Cardiac septum (tissue), 1 donor: ENCODE data around the gene PHOSPHO1. TPM values are rescaled to one million over a fixed set of nuclear protein-coding genes. Genes with fewer than 3 reads are reported as not detected.
A peak's percentile ranks its signal among the peaks of the same experiment; 100 is the strongest.
"Not testable (repeated sequence)": the region's sequence is repeated elsewhere in the genome, so short reads cannot be mapped to it uniquely, and the experiment has no call there.

ENCODE experiments used
- DNase-seq: peaks from one replicate; pipeline ENCODE4 v3.0.0-alpha.2; 2020; ENCODE audit warnings: low spot score
- intact Hi-C: fragments of 100-400 bp; cut with DNase I; formaldehyde crosslinking; loops from one replicate; pipeline ENCODE4 v1.14.0; 2022
- total RNA-seq: library from RNA; stranded (reverse); fragmentation: NEBNext Ultra II Directional; extraction: Animal tissue kit (Norgen Biotek cat#: 25700); gene quantifications from one replicate; pipeline ENCODE4 v1.2.1, GENCODE V29; 2021
- donor health status: DM: no; HTN: no; CAD: no.

Gene PHOSPHO1
- total RNA-seq, 1 donor from 2014 or later: 3.8 TPM

DNA sequence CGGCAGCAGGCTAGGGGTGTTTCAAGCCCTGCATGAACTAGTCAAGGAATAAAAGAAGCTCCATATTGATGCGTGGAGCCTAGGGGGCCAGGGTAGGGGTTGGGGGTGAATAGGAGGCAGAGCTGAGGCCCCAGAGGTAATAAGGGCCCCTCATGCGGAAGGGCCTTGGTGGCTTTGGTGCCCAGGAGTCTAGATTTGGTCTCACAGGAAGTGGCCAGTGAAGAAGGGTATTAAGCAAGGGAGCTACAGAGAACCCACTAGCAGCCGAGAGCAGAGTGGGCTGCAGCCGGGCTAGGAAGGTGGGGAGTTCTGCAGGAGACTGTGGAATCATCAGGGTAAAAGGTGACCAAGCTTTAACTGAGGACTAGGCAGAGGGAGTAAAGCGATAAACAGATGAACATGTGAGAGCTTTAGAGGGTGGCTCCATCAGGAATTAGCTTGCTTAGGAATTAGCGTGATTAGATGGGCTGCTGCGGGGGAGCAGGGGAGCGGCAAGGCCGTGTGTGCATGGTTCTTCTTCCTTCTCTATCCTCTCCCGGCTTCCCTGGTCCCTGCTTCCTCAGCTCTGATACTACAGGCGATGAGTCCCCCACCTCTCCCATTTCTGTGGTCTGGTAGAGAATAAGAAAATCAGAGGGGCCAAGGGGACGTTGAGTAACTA, 30.0 kb downstream of the PHOSPHO1 start:
- intact Hi-C loops: no loop called here
- no peak for DNase-seq

DNA sequence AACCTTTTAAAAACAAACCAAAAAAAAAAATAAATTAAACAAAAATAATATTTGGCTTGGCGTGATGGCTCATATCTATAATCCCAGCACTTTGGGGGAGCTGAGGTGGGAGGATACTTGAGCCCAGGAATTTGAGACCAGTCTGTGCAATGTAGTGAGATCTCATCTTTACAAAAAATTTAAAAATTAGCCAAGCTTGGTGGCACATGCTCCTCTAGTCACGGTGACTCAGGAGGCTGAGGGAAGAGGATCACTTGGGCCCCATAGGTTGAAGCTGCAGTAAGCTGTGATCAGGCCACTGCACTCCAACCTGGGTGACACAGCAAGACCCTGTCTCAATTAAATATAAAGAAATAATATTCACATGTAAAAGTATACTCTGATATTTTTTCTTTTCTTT, 32.4 kb downstream of the PHOSPHO1 start:
- intact Hi-C loops: no loop called here

DNA sequence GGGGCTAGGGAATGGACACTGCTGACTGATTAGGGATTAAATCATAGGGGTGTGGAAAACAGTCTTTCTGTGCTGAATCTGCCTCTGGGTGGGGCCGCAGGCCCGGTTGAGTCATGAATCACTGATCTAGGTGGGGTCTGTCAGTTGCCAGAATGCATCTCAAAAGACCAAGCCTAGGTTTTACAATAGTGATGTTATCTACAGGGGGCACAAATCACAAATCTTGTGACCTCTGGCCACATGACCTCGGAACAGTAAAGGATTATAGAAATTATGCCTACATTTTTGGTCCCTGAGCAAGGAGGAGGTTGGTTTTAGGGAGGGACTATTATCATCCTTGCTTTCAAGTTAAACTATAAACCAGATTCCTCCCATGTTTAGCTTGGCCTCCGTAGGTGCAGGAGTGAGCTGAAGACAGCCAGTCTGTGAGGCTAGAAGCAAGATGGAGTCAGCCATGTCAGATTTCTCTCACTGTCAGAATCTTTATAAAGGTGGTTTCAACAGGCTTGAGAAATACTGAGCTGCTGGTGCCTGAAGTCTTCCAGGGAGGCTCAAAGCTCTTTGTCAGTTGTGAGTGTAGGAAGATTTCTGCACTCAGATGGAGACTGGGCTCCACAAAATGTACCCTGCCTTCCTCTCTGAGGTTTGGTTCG, 33.1 kb downstream of the PHOSPHO1 start:
- no peak for DNase-seq

More for the DNA sequence above, 32.4 kb downstream of the PHOSPHO1 start:
- no peak for DNase-seq

DNA sequence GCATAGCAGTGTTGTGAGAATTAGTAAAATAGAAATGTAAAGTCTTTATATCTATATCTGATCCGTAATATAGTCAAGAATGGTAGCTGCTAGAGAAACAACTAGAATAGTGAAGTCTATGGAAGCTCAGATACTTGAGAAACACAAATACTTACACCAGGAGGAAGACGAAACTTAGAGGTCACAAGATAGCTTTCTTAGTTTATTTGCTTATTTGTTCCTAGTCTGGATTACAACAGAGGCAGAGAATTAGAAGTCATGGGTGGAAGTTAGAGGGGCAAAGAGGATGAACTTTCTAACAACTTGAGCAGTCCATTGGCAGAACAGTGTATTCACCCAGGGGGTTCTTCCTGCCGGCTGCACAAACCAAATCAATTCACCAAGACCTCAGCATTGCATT, 34.1 kb downstream of the PHOSPHO1 start:
- no peak for DNase-seq
- intact Hi-C loops: no loop called here

More for the DNA sequence above, 33.1 kb downstream of the PHOSPHO1 start:
- intact Hi-C loops: no loop called here

DNA sequence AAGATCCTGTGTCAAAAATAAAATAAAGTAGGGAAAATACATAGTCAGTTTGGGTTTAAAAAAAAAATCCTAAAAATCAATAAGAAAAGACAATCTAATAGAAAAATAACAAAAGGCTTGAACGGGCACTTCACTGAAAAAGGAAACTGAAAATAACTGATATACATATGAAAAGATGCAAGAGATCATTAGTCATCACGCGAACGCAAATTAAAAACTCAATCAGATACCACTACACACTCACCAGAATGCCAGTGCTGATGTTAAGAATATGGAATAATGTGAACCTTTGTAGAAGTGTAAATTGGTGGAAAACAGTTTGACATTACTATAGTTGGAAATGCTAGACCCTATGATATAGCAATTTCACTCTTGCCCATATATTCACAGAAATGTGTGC, 34.8 kb downstream of the PHOSPHO1 start:
- intact Hi-C loops: no loop called here
- DNase-seq: no peak

DNA sequence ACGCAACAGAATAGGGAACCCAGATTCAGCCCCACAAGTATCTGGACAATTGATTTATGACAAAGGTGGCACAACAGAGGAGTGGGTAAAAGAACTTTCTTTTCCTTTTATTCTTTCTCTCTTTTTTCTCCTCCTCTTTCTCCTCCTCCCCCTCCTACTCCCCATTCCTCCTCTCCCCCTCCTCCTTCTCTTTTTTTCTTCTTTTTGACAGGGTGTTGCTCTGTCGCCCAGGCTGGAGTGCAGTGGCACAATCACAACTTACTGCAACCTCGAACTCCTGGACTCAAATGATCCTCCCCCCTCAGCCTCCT, 36.3 kb downstream of the PHOSPHO1 start:
- DNase-seq: no peak
- intact Hi-C loops: no loop called here

DNA sequence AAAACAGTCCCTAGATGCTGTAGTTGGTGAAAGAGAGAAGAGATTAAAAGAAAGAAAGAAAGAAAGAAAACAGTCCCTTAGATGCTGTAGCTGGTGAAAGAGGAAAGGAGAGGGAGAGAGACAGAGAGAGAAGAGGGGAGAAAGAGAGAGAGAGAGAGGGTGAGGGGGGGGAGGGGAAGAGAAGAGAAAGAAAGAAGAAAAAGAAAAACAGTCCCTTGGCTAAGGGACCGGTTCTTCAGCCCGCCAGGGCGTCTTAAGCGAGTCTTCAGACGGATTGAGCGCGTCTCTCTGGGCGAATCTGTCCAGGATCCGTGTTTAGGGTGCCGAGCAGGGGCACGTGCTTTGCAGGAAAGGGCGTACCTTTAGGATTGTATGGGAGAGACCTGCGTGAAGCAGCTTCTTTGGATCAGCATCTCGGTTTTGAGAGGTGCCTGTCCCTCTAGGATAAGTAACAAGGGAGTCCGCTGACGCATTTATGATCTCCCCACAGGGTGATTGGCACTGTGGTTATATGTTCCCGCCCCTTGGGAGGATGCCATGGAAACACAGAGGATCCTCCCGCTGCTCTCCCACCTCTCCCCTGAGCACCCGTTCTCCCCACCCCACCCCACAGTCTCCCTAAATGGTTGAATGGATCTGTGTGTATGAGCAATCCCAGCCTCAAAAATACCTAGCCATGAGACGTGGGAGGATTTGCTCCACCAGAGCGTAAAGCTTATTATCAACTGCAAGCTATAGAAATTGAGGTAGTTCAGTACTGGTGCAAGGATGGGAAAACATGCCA, 36.9 kb downstream of the PHOSPHO1 start:
- no peak for DNase-seq
- intact Hi-C loops: no loop called here

DNA sequence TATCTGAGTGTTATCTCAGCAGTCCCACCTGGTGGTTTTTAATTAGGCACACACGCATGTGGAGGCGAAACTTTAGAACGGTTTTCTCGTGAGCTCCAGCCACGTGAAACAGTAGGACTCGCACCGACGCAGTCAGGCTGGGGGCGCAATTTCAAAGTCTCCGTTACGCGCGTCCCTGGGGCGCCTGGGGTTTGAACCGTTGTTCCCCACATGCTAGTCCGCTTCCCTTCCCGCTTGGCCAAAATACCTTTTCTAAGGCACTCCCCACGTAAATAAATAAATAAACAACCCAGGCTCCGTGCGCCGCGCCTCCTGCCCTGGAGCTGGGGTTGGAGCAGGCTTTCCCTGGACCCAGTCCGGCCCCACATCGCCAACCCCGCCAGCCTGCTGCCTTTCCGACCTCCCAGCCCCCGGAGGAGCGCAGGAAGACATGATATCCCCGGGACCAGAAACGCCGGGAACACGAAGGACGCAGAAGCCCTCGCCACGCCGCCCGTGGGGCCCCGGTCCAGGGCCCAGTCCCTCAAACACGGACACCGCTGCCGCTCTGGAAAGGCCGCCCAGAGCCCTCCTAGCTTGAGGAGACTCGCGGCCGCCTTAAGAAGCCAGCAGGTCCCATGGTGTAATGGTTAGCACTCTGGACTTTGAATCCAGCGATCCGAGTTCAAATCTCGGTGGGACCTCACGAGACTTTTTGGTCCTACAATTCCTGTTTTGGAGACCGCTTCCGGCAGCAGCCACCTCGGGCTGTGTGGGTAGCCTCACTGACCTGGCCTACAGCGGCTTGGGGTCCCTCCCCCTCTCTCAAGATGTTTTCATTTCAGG, 38.5 kb downstream of the PHOSPHO1 start:
- peak; percentile 94 for DNase-seq
- intact Hi-C loops: no loop called here

DNA sequence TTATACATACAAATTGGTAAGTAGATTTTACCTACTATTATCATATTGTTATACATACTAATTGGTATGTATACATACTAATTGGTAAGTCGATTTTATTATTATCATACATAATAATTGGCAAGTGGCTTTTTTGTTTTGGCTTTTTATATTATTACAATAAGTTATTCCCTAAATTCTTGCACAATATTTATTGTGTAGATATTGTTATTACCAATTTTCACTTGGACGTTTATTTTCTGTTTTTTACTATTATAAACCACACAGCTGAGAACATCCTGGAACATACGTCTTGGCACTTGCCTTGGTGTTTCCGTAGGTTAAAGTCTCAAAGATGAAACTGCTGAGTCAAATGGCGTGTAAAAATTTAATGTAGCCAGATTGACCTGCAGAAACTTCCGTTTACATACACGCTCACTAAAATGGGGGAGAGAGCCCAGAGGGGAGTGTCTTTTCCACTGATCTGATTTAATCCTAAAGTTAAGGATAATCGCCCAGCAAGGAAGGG, 39.1 kb downstream of the PHOSPHO1 start:
- DNase-seq: no peak
- intact Hi-C loops: no loop called here

DNA sequence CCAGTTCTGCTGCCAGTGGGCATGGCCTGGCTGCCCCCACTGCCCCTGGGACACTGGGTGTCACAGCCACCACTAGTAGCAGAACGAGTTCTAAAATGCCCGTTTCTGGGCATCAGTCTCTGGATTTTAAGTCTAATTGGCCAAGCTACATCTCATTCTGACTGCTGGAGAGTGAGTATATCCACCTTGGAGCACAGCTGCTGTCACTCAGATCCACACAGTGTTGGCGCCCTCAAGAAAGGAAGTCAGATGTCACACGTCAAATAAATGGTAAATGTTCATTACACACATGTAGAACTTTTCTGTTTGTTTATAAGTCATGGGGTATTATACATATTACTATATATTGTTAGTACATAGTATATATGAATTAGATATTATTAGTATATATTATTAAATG, 39.7 kb downstream of the PHOSPHO1 start:
- intact Hi-C loops: no loop called here
- no peak for DNase-seq

DNA sequence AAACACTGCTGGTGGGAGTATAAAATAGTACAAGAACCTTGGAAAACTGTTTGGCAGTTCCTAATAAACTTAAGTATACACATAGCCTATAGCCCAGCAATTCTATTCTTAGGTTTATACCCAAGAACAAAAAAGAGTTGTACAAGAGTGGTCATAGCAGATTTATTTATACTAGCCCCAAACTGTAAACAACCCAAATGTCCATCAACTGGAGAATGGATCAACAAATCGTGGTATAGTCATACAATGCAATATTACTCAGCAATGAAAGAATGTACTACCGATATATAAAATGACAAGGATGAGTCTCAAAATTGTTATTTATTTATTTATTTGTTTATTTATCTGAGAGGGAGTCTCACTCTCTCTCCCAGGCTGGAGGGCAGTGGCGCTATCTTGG, 43.3 kb downstream of the PHOSPHO1 start:
- intact Hi-C loops: loop anchor here (10.0 kb wide), 2 partner anchors 78 to 208 kb away; no protein-coding TSS in a partner anchor
- DNase-seq: no peak

DNA sequence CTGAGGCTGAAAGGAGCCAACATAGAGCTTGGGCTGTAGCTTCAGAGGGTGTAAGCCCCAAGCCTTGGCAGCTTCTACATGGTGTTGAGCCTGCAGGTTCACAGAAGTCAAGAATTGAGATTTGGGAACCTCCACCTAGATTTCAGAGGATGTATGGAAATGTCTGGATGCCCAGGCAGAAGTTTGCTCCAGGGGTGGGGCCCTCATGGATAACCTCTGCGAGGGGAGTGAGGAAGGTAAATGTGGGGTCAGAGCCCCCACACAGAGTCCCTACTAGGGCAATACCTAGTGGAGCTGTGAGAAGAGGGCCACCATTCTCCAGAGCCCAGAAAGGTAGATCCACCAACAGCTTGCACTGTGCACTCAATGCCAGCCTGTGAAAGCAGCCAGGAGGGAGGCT, 45.2 kb downstream of the PHOSPHO1 start:
- not testable (repeated sequence) for DNase-seq
- intact Hi-C loops: loop anchor here (10.0 kb wide), 2 partner anchors 79 to 209 kb away; no protein-coding TSS in a partner anchor

DNA sequence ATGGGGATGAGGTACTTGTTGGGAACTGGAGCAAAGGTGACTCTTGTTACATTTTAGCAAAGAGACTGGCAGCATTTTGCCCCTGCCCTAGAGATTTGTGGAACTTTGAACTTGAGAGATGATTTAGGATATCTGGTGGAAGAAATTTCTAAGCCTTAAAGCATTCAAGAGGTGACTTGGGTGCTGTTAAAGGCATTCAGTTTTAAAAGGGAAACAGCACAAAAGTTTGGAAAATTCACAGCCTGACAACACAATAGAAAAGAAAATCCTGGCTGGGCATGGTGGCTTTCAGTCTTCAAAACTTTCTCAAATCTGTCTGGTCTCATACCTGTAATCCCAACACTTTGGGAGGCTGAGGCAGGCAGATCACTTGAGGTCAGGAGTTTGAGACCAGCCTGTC, 46.1 kb downstream of the PHOSPHO1 start:
- not testable (repeated sequence) for DNase-seq
- intact Hi-C loops: loop anchor here (5.0 to 10.0 kb wide), 3 partner anchors 38 to 210 kb away; no protein-coding TSS in a partner anchor

DNA sequence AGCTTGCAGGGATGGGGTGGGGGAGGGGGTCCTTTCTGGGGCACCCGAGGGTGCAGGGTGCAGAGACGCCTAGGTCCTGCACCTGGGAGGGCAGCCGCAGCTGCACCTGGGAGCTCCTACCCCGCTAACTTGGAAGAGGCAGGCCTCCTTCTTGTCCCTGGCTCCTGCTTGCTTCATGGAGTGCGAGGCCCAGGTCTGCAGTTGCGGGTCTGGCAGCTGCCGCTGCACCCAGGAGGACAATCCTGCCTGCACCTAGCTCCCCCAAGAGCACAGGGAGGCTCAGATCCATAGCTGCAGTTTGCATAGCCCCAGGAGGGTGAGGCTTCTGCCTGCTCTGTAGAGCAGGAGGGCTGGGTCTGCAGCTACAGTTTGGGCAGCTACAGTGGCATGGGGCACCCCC, 46.8 kb downstream of the PHOSPHO1 start:
- DNase-seq: no peak
- intact Hi-C loops: loop anchor here (5.0 to 10.0 kb wide), 3 partner anchors 38 to 211 kb away; no protein-coding TSS in a partner anchor

DNA sequence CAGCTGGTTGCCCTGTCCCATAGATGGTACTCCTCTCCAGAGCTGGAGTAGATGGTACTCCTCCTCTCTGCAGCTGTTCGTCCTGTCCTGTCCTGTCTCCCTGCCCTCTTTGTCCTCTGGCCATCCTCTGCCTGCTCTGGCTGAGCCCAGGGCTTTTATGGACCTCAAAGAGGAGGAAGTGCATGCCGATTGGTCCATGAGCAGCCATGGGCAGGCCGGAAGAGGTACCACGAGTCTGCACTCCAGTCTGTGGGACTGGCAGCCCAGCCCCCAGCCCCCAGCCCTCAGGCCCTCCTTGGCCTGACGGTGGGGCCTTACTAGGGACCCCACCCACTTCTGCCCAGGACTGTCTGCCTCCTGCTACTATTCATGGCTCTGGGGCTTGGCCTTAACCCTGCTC, 47.2 kb downstream of the PHOSPHO1 start:
- no peak for DNase-seq
- intact Hi-C loops: loop anchor here (5.0 to 10.0 kb wide), 3 partner anchors 39 to 211 kb away; no protein-coding TSS in a partner anchor

DNA sequence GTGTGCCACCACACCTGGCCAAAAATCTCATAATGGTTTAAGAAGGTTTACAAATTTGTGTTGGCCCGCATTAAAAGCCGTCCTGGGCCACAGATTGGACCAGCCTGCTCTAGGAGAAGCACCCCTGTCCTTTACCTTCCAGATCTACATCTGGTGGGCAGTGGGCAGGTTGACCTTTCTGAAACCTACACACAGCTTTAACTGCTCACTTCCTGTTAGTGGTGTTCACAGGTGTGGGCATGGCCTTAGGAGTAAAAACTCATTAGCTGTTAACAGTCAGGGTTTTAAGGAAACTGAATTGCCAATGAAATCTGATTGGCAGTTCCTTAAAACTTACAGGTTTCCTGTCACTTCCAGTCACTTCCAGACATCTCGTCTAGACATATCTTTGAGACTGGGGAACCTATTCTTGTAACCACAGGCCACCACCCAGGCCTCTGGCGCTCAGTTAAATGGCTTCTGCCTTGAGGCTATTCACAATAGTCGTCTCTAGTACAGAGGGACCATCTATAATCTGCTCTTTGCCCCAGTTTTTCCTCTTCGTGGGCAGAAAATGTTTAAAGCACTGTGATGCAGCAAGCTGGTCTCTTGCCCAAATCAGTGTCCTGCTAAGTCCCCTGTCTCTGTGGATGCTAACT, 49.5 kb downstream of the PHOSPHO1 start:
- no peak for DNase-seq
- intact Hi-C loops: loop anchor here (5.0 to 10.0 kb wide), 3 partner anchors 41 to 214 kb away; no protein-coding TSS in a partner anchor

DNA sequence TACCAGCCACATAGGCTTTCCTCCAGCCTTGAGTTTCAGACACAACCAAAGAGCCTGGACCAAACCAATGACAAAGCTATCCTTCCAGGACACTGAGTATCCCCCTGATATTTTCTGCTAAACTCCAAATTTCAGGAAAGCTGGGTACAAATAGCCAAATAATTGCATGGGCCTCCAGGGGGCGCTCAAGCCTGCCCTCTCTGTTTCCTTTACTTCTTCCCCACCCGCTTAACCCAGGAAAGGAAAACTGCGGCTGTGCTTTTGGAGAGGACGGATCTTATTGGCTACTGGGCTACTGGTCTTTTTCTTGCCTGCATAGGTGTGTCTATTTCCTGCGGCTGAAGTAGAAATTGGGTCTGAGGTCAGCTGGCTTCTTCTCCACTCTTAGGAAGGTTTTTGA, 50.3 kb downstream of the PHOSPHO1 start:
- intact Hi-C loops: loop anchor here (5.0 to 10.0 kb wide), 3 partner anchors 42 to 214 kb away; no protein-coding TSS in a partner anchor
- peak; percentile 81 for DNase-seq

DNA sequence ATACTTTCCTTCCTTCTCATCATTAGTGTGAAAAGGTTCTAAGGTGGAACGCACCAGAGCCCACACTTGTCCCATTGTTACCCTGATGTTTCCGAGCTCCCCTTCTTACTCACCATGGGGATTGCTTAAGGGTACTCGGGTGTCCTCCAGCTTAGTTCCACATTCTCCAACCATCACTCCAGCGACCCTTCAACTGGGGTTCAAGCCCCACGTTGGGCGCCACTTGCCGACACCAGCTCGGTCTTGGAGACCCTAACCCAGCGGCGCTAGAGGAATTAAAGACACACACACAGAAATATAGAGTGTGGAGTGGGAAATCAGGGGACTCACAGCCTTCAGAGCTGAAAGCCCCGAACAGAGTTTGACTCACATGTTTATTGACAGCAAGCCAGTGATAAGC, 54.6 kb downstream of the PHOSPHO1 start:
- intact Hi-C loops: loop anchor here (5.0 kb wide), 1 partner anchor 116 kb away; no protein-coding TSS in a partner anchor
- not testable (repeated sequence) for DNase-seq
